ENCODE results near the gene TBC1D24. TPM values are rescaled to one million over a fixed set of nuclear protein-coding genes. Genes with fewer than 3 reads are reported as not detected.
A peak's percentile ranks its signal among the peaks of the same experiment; 100 is the strongest.

TBC1D24 gene
- total and polyA plus RNA-seq, 4 donors: 0.38 to 15.6 (median 5.0) TPM

DNA sequence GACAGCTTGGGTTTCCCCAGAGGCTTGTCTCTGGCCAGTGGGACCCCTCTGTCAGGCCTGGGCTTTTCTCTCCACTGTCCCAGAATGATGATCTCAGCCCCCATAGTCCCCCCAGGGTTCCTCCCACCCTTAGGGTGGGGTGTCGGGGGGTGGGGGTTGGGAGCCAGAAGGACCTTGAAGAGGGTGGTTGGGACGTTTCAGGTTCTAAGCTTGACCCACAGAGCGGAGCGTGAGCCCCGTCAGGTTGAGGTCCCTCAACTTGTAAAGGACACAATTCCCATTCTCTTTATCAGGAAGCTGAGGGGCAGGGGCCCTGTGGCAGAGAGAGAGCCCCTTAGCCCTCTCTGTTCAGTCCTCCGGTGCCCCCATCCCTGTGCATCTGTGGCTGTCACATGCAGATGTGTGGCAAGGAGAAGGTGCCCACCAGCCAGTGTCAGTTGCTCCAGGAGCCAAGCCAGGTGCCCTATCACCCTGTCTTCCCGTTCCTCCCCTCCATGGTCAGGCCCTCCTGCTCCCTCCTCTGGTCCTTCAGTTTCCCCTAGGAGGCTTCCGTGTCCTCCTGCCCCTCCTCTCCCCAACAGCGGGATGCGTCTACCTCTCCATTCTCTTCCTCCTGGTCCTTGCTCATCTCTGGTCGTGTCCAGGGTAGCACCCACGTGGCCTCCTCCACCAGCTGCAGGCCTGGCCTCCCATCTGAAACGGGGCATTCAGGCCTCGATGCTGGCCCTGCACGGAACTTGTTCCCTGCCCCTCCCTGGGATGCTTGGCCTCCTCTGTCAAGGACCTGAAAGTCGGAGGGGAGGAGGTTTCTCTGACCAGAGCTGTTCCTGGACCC, 5.3 kb upstream of the TBC1D24 start:
- Histone ChIP-seq H3K4me3 (ENCODE audit: low read length in 2 of 2) (no peak overlapping the region), H3K36me3 (ENCODE audit: control insufficient read depth in 1 of 2, insufficient read depth in 2 of 2, low read length in 1 of 2) (no peaks in the 10 kb centered on the region), H3K27me3 (ENCODE audit: control insufficient read depth in 1 of 2, insufficient read depth in 2 of 2, low read length in 1 of 2) (no peaks in the 10 kb centered on the region), H3K27ac (ENCODE audit: low read depth in 1 of 2, low read length in 2 of 2) (no peak overlapping the region), H3K4me1 (ENCODE audit: control insufficient read depth in 1 of 2, insufficient read depth in 2 of 2, low read length in 2 of 2) (no peaks in the 10 kb centered on the region), H3K9me3 (ENCODE audit: control insufficient read depth, low read length) (no peaks in the 10 kb centered on the region)
- DNase-seq (no peak), ATAC-seq (ENCODE audit: low FRiP score) (no peak)
- intact Hi-C loops (cut with DNase I): no loop called here
- whole genome bisulfite sequencing, 2 donors: 42 to 52% methylated on average over 16 of the region's 16 CpGs

DNA sequence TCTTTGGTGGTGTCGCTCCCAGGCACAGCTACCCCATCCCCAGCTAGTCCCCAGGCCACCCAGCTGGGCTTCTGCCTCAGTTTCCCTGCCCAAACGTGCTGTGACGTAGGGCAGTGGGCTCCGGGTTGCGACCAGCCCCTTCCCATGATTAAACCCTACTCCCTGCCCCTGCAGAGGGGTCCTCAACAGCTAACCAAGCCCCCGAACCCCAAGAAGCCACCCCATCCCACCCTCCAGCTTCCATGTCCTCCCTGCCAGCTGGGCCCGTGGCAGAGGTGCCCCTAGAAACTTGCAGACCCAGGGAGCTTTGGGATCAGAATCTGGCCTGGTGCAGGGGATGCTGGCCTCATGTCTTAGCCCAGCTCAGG, 4.7 kb upstream of the TBC1D24 start:
- Histone ChIP-seq H3K4me3 (ENCODE audit: low read length in 2 of 2) (no peak overlapping the region), H3K4me1 (ENCODE audit: control insufficient read depth in 1 of 2, insufficient read depth in 2 of 2, low read length in 2 of 2) (no peaks in the 10 kb centered on the region), H3K27ac (ENCODE audit: low read depth in 1 of 2, low read length in 2 of 2) (no peak overlapping the region), H3K27me3 (ENCODE audit: control insufficient read depth in 1 of 2, insufficient read depth in 2 of 2, low read length in 1 of 2) (no peaks in the 10 kb centered on the region), H3K36me3 (ENCODE audit: control insufficient read depth in 1 of 2, insufficient read depth in 2 of 2, low read length in 1 of 2) (no peaks in the 10 kb centered on the region), H3K9me3 (ENCODE audit: control insufficient read depth, low read length) (no peaks in the 10 kb centered on the region)
- no peak for ATAC-seq (ENCODE audit: low FRiP score)
- DNase-seq: no peak
- intact Hi-C loops (cut with DNase I): no loop called here
- 79 to 84% methylated on average over 7 of the region's 7 CpGs for WGBS, 2 donors

DNA sequence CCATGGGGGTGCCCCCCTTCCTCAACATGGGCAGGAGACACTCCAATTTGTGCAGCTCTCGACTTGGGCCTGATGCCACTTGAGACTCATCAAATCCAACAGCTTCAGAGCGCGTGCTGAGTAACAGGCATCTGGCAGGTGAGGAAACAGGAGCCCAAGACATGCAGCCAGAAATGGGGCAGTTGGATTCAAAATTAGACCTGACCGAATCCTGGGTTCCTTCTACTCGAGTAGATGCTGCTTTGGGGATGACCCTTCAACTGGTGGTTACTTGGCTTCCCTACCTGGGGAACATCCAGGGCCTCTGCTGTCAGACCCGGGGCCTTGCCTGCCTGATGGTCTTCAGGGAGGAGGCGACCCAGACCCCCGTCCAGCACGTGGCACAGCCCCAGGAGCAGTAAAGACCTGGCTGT, 4.3 kb upstream of the TBC1D24 start:
- DNase-seq (no peak), ATAC-seq (ENCODE audit: low FRiP score) (no peak)
- Histone ChIP-seq H3K36me3 (ENCODE audit: control insufficient read depth in 1 of 2, insufficient read depth in 2 of 2, low read length in 1 of 2) (no peaks in the 10 kb centered on the region), H3K9me3 (ENCODE audit: control insufficient read depth, low read length) (no peaks in the 10 kb centered on the region), H3K4me1 (ENCODE audit: control insufficient read depth in 1 of 2, insufficient read depth in 2 of 2, low read length in 2 of 2) (no peaks in the 10 kb centered on the region), H3K4me3 (ENCODE audit: low read length in 2 of 2) (no peak overlapping the region), H3K27me3 (ENCODE audit: control insufficient read depth in 1 of 2, insufficient read depth in 2 of 2, low read length in 1 of 2) (no peaks in the 10 kb centered on the region), H3K27ac (ENCODE audit: low read depth in 1 of 2, low read length in 2 of 2) (no peak overlapping the region)
- intact Hi-C loops (cut with DNase I): no loop called here
- 22 to 39% methylated on average over 9 of the region's 9 CpGs for WGBS, 2 donors

DNA sequence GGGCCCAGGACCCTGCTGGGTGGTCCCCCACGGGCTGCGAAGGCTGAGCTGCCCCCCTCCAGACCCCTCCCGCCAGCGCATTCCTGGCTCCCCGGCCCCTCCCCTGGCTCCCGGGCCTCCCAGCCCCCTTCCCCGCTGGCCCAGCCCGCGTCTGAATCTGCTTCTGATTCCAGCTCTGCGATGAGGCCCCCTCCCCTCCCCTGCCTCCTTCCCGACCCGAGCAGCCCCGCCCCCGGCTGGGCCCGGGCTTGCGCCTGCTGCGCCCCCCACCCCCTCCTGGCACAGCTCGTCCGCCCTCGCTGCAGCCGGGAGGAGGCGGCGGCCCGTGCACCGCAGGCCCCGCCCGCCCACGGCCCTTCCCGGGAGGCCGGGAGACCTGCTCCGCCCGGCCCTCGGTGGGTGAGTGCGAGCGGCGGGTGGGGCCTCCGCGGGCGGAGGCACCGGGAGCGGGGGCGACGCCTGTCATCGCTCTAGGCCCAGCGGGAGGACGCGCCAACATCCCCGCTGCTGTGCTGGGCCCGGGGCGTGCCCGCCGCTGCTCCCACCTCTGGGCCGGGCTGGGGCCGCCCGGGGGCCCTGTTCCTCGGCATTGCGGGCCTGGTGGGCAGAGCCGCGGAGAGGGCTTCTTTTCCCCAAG, 3.8 kb upstream of the TBC1D24 start, which contains the start of gene NTN3:
Gene NTN3, plus strand, starts transcription at position 282 of the 637 bp plus-strand sequence. CDS start 405 bp downstream, outside the sequence.
- Histone ChIP-seq H3K27ac (ENCODE audit: low read depth in 1 of 2, low read length in 2 of 2) (no peak within 1 kb of the TSS), H3K9me3 (ENCODE audit: control insufficient read depth, low read length) (no peaks in the 10 kb centered on the region), H3K36me3 (ENCODE audit: control insufficient read depth in 1 of 2, insufficient read depth in 2 of 2, low read length in 1 of 2) (no peaks in the 10 kb centered on the region), H3K4me1 (ENCODE audit: control insufficient read depth in 1 of 2, insufficient read depth in 2 of 2, low read length in 2 of 2) (no peaks in the 10 kb centered on the region), H3K27me3 (ENCODE audit: control insufficient read depth in 1 of 2, insufficient read depth in 2 of 2, low read length in 1 of 2) (no peaks in the 10 kb centered on the region), H3K4me3 (ENCODE audit: low read length in 2 of 2) (no peak within 1 kb of the TSS)
- no peak for ATAC-seq (ENCODE audit: low FRiP score)
- DNase-seq: no peak
- intact Hi-C loops (cut with DNase I): no loop called here
- 0 to 1% methylated on average over 27 to 59 of the region's 59 CpGs for WGBS, 2 donors

DNA sequence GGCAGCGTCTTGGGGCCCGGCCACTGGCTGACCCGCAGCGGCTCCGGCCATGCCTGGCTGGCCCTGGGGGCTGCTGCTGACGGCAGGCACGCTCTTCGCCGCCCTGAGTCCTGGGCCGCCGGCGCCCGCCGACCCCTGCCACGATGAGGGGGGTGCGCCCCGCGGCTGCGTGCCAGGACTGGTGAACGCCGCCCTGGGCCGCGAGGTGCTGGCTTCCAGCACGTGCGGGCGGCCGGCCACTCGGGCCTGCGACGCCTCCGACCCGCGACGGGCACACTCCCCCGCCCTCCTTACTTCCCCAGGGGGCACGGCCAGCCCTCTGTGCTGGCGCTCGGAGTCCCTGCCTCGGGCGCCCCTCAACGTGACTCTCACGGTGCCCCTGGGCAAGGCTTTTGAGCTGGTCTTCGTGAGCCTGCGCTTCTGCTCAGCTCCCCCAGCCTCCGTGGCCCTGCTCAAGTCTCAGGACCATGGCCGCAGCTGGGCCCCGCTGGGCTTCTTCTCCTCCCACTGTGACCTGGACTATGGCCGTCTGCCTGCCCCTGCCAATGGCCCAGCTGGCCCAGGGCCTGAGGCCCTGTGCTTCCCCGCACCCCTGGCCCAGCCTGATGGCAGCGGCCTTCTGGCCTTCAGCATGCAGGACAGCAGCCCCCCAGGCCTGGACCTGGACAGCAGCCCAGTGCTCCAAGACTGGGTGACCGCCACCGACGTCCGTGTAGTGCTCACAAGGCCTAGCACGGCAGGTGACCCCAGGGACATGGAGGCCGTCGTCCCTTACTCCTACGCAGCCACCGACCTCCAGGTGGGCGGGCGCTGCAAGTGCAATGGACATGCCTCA, 3.1 kb upstream of the TBC1D24 start:
- 42 to 45% methylated on average over 46 to 61 of the region's 61 CpGs for WGBS, 2 donors
- intact Hi-C loops (cut with DNase I): no loop called here
- no peak for DNase-seq
- Histone ChIP-seq H3K4me3 (ENCODE audit: low read length in 2 of 2) (no peak overlapping the region), H3K36me3 (ENCODE audit: control insufficient read depth in 1 of 2, insufficient read depth in 2 of 2, low read length in 1 of 2) (no peaks in the 10 kb centered on the region), H3K27ac (ENCODE audit: low read depth in 1 of 2, low read length in 2 of 2) (no peak overlapping the region), H3K27me3 (ENCODE audit: control insufficient read depth in 1 of 2, insufficient read depth in 2 of 2, low read length in 1 of 2) (no peaks in the 10 kb centered on the region), H3K9me3 (ENCODE audit: control insufficient read depth, low read length) (no peaks in the 10 kb centered on the region), H3K4me1 (ENCODE audit: control insufficient read depth in 1 of 2, insufficient read depth in 2 of 2, low read length in 2 of 2) (no peaks in the 10 kb centered on the region)
- ATAC-seq (ENCODE audit: low FRiP score): no peak

DNA sequence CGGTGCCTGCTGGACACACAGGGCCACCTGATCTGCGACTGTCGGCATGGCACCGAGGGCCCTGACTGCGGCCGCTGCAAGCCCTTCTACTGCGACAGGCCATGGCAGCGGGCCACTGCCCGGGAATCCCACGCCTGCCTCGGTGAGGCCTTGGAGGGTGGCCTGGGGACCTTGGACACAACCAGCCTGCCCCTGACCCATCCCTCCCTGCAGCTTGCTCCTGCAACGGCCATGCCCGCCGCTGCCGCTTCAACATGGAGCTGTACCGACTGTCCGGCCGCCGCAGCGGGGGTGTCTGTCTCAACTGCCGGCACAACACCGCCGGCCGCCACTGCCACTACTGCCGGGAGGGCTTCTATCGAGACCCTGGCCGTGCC, 2.5 kb upstream of the TBC1D24 start:
- Histone ChIP-seq H3K36me3 (ENCODE audit: control insufficient read depth in 1 of 2, insufficient read depth in 2 of 2, low read length in 1 of 2) (no peaks in the 10 kb centered on the region), H3K4me1 (ENCODE audit: control insufficient read depth in 1 of 2, insufficient read depth in 2 of 2, low read length in 2 of 2) (no peaks in the 10 kb centered on the region), H3K4me3 (ENCODE audit: low read length in 2 of 2) (no peak overlapping the region), H3K27me3 (ENCODE audit: control insufficient read depth in 1 of 2, insufficient read depth in 2 of 2, low read length in 1 of 2) (no peaks in the 10 kb centered on the region), H3K9me3 (ENCODE audit: control insufficient read depth, low read length) (no peaks in the 10 kb centered on the region), H3K27ac (ENCODE audit: low read depth in 1 of 2, low read length in 2 of 2) (no peak overlapping the region)
- intact Hi-C loops (cut with DNase I): no loop called here
- no peak for ATAC-seq (ENCODE audit: low FRiP score)
- WGBS, 2 donors: 96 to 98% methylated on average over 22 to 27 of the region's 27 CpGs
- no peak for DNase-seq

DNA sequence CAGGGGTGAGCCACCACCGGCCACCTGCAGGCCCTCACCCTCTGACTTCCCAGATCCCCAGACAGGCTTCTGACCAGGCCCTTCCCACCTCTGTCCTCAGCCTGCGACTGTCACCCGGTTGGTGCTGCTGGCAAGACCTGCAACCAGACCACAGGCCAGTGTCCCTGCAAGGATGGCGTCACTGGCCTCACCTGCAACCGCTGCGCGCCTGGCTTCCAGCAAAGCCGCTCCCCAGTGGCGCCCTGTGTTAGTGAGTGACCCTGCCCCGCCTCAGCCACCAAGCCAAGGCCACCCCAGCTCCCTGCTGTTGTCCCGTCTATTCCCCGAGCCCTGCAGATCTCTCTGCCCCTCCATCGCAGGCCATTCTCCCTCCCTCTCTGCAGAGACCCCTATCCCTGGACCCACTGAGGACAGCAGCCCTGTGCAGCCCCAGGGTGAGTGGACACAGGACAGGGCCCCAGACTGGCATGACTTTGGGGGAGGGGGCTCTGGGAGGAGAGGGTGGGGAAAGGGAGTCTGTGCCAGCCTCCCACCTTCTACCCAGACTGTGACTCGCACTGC, 2.0 kb upstream of the TBC1D24 start:
- intact Hi-C loops (cut with DNase I): no loop called here
- ATAC-seq (ENCODE audit: low FRiP score): no peak

DNA sequence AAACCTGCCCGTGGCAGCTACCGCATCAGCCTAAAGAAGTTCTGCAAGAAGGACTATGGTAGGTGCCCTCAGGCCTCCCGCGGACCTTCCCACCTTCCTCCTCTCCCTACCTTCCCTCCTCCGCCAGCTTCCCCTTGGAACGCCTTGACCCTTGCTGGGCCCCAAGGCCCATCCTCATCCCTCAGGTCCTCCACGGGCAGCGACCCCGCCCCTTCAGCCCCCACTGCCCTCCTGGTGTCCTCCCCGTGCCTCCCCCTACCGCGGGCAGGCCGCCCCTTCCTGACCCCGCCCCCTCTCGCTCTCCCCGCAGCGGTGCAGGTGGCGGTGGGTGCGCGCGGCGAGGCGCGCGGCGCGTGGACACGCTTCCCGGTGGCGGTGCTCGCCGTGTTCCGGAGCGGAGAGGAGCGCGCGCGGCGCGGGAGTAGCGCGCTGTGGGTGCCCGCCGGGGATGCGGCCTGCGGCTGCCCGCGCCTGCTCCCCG, 1.4 kb upstream of the TBC1D24 start:
- no peaks in the 10 kb centered on the region for H3K9me3 ChIP-seq (ENCODE audit: control insufficient read depth, low read length)
- no peak for DNase-seq
- H3K36me3 ChIP-seq (ENCODE audit: control insufficient read depth in 1 of 2, insufficient read depth in 2 of 2, low read length in 1 of 2): no peaks in the 10 kb centered on the region
- peak overlapping the region in 1 of 2 donors; percentile 32 for H3K4me3 ChIP-seq (ENCODE audit: low read length in 2 of 2)
- 6 to 8% methylated on average over 43 to 49 of the region's 49 CpGs for whole genome bisulfite sequencing, 2 donors
- H3K4me1 ChIP-seq (ENCODE audit: control insufficient read depth in 1 of 2, insufficient read depth in 2 of 2, low read length in 2 of 2): no peaks in the 10 kb centered on the region
- intact Hi-C loops (cut with DNase I): no loop called here
- H3K27ac ChIP-seq (ENCODE audit: low read depth in 1 of 2, low read length in 2 of 2): no peak overlapping the region
- H3K27me3 ChIP-seq (ENCODE audit: control insufficient read depth in 1 of 2, insufficient read depth in 2 of 2, low read length in 1 of 2): no peaks in the 10 kb centered on the region
- ATAC-seq (ENCODE audit: low FRiP score): no peak

More for the DNA sequence above, 2.0 kb upstream of the TBC1D24 start:
- H3K27me3 ChIP-seq (ENCODE audit: control insufficient read depth in 1 of 2, insufficient read depth in 2 of 2, low read length in 1 of 2): no peaks in the 10 kb centered on the region
- H3K36me3 ChIP-seq (ENCODE audit: control insufficient read depth in 1 of 2, insufficient read depth in 2 of 2, low read length in 1 of 2): no peaks in the 10 kb centered on the region
- H3K4me1 ChIP-seq (ENCODE audit: control insufficient read depth in 1 of 2, insufficient read depth in 2 of 2, low read length in 2 of 2): no peaks in the 10 kb centered on the region
- H3K27ac ChIP-seq (ENCODE audit: low read depth in 1 of 2, low read length in 2 of 2): no peak overlapping the region
- H3K9me3 ChIP-seq (ENCODE audit: control insufficient read depth, low read length): no peaks in the 10 kb centered on the region
- no peak overlapping the region for H3K4me3 ChIP-seq (ENCODE audit: low read length in 2 of 2)
- no peak for DNase-seq
- 90 to 91% methylated on average over 14 of the region's 14 CpGs for WGBS, 2 donors
